ENCODE measurements around the gene MEIS2.

DNA sequence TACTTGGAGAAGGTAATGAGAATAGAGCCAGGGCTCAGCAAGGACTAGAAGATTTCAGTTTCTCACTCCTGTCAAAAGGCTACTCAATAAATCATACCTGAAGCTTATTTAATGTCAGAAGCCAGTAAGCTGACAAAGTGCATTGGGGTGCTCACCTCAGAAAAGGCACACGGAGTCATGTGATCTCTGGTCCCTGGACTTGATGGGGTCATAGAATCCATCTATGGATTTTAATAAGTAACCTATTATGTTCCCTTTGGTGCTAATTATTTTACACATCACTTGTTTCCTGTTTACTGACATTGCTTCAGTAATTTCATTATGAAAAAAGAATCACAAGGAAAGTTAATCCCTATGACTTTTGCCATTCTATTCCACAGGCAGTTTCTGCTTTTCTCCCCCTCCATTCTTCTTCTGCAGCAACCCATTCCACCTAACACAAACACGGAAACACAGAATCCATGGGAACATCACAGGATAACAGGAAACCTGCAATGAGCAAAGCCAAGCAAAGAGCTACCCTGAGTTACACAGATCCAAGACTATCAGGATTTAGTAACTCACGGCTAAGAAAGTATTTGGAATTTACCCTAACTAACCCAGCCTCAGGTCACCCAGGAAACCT is 159.6 kb downstream of the MEIS2 start:
- no peak for TF ChIP-seq CTCF (IDR thresholded peaks at IDR 0.05; ENCODE audit: low read length)
- no peak for TF ChIP-seq EZH2 (IDR thresholded peaks at IDR 0.05; ENCODE audit: borderline replicate concordance, low read length)

Measured in OCI-LY1 (cell line).